ENCODE measurements around the gene USP7.
A peak's percentile ranks its signal among the peaks of the same experiment; 100 is the strongest.

Gene USP7

DNA sequence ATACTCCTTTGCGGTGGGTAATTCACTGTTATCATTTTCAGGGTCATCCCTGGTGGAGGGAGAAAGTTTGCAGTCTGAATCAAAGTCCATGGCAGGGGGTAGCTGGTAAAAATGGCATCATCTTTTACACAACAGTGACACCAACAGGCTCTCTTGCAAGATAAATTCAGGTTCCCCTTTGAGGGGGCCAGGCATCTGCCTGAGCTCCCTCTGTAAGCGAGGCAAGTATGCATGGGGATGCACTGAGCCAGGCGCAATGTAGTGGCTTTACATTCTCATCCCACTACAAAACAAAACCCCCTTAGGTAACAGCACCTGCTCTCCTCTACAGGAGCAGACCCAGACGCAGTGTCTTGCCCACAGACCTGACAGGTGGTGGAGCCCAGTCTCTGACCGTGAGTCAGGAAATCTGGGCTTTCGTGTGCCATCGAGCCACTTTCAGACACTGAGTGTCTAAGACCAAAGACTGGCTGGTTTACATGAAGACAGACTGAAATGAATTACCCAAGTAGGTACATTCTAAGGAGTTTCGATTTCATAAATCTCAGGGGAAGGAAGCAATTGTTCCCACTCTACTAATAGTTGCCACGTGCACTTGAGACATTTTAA lies 63.9 kb downstream of the USP7 start:
- no peak for DNase-seq (ENCODE audit: low spot score)

GRCh38 chr16:8898660-8899318 lies 64.9 kb downstream of the USP7 start:
- no peak for DNase-seq (ENCODE audit: low spot score)

DNA sequence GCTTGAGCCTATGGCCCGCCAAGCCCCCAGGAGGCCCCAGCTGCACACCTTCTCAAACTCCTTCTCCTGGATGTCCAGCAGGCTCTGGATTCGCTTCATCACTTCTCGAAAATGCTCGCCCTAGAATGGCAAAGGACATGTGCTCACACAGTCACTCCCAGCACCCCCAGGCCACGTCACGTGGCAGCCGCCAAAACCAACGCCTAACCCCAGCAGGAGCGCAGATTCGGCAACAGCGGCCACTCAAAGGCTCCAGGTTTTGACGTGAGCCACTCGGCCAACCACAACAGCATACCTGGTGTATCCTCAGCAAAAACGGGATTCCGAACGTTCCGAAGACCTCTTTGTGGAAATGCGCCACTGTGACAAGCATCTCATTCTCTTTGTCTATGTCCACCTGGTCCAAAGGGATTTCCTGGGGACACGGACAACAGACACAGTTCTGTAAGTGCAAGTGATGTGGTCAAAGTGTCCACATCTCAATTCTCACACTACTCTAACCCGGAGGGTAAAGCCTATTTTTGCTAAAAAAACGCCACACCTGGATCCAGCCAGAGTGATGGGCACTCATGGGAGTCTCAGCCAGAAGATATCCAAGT lies 68.9 kb downstream of the USP7 start:
- no peak for DNase-seq (ENCODE audit: low spot score)

DNA sequence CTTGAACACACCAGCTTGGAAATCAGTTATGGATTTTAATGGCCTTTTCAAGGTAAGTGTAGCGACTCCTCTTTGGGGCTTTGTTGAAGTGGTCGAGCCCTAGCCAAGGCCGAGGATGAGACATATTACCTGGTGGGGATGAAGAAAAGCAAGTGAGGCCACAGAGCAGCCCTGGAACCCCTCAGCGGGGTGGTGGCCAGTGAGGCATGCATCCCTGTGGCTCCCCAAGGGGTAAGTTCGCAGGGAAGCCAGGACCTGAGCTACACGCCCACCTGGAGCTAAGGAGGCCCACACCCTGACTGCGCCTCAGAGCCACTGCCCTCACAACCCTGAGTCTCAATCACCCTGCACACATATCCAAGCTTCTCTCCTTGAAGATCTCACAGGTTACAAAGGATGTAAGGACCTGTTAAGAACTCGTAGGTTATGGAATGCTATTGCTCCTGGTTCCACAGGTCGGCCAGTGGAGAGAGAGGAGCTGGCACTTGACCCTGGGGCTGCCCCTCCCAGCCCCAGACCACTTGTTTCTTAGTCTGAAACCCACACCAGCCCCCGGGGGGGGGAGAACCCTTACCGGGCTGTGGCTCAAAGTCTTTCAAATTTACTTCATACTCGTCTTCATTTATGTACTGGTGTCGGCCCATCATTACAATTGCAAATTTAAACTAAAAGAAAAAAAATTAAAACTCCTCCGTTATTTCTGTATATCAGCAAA lies 69.6 kb downstream of the USP7 start:
- no peak for DNase-seq (ENCODE audit: low spot score)

GRCh38 chr16:8893426-8893825 lies 70.3 kb downstream of the USP7 start:
- DNase-seq (ENCODE audit: low spot score): no peak

- no peak for DNase-seq (ENCODE audit: low spot score)
Measured at GRCh38 chr16:8892101-8892575, 71.6 kb downstream of the USP7 start.

DNA sequence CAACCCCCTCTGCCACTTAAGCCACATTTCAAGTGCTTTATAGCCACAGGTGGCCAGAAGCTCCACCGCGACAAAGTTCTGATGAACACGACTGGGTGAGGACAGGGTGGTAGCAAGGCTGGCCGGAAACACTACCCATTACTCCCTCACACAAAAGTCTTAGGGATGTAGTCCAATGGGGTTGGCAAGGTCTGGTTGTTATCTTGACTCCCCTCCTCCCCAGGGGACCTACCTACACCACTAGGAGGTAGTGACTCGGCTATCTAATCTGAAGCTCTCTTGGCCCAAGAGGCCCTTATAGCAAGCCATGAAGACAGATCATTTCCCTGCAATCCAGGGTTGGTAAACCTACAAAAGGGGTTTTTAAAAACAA lies 73.2 kb downstream of the USP7 start:
- no peak for DNase-seq (ENCODE audit: low spot score)

DNA sequence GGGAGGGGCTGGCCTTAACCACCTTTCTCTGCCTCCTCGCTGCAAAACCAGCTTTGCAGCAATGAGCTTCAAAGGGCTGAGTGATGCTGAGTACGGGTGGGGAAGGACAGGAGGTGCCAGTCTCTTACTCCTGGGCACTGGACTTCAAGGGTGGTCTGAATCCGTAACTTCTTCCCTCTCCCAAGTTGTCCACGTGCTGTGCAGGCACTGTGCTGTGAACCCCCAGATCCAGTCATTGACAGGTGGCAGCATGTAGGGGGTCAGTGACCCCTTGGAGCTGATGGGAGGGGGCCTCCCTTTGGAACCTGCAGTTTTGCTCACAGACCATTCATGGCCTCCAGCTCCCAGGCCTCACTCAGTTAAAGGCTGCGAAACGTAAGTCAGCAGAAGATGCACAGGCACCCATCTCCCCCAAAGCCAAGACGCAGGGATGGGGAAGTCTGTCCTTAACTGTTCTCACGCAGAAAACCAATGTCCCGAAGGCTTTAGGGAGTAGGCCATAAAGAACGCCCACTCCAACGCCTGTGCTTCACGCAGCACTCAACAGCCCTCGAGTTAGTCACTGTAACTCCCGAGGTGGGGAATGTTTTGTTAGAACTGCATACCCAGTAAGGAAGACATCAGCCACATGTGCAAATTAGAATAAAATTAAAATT lies 73.7 kb downstream of the USP7 start:
- no peak for DNase-seq (ENCODE audit: low spot score)

DNA sequence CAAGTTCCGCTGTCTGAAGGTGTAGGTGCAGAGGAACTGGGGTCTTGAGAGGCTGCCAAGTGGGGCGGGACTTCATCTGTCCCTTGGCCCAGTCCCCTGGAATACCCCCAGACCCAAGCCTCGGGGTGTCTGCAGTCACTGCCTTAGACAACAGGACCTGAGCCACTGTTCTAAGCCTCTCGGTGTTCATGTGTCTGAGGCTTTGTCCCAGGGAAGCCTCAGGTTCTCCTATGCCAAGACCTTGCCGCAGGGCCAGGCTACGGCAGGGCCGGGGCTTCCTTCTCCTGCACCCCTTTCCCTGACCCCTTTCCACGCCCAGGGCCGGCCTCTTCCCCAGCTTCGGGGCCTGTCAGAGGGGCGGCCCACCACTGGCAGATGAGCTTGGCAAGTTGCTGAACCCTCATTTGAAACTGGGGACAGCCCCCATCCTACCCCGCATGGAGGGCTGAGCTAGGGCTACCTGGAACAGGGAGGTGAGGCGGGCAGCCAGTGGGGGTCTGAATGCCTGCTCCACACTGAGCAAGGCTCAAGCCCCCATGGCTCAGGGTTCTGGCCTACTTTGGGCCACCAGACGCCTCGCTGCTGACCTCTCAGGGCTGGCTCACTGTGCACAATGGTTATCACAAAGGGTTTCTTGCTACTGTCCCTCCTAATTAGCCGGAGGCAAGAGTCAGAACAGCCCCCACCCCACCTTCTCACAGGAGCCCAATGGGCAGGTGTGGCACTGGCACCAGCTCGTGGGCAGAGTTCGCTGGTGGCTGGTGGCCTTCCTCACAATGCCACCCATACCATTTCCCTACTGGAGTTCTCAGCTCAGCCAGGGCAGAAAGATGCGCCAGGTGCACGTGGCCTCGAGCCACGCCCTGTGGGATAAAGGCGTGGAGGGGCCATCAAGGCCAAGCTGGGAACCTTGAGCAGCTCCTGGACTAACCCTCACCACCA lies 74.5 kb downstream of the USP7 start:
- DNase-seq (ENCODE audit: low spot score): no peak

DNA sequence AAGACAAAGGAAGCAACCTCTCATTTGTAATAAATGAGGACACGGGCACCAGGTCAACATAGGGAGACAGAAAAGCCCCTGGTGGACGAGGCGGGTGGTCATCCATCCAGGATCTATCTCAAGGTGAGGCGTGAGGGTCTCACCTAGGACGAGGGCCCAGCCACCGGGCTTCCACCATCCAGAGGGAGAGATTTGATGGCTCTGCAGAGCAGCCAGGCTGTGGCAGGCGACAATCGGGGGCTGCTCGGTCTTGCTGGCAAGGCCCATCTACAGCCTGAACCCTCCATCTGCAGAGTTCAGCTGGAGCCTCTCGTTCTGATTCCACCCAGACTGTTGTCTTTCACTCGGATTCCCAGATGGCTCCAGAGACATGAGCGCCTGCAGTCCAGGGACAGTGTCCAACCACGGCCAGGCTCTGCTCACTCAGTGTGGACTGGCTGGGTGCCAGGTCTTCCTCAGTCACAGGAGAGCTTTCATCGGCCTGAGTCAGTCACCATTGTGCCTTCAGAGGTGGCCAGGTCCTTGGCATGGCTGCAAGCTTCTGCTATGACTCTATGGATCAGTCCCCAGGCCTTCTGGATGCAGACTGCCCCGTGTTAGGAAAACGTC lies 75.7 kb downstream of the USP7 start:
- peak; percentile 82 for DNase-seq (ENCODE audit: low spot score)

- no peak for DNase-seq (ENCODE audit: low spot score)
Measured at GRCh38 chr16:8887431-8887765, 76.3 kb downstream of the USP7 start.

- DNase-seq (ENCODE audit: low spot score): no peak
Measured at GRCh38 chr16:8886593-8887430, 76.9 kb downstream of the USP7 start.

GRCh38 chr16:8885674-8886592 lies 77.8 kb downstream of the USP7 start:
- no peak for DNase-seq (ENCODE audit: low spot score)

GRCh38 chr16:8882725-8883377 lies 80.9 kb downstream of the USP7 start:
- no peak for DNase-seq (ENCODE audit: low spot score)

DNA sequence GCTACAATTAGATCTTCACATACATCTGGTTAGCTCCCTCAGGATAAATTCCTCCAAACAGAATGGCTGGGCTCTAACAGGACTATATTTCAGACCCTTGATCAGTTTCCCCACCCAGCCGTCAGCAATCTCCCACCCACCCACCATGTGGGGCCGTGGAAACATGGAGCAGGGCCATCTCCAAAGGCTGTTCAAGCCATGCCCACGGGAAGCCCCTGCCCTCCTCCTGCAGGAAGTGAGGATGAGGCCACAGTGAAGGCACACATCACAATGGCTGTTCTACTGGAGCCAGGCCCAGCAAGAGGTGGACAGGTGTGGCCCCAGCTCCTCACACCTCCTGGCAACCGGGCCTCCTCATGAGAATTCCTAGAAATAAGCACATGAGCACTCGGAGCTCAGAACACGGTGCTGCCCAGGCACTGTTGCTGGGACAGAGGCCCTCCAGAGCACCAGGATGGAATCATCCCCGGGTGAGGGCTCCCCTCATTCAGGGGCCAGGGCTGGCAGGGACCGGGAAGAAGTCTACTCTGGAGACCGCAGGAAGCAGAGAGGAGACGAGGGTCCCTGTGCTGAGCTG lies 81.6 kb downstream of the USP7 start, which contains the start of gene LITAFD:
LITAFD (plus strand) TSS at position 311 of the 577 bp plus-strand sequence. CDS start 2,005 bp downstream, outside the sequence.
- DNase-seq (ENCODE audit: low spot score): no peak

- no peak for DNase-seq (ENCODE audit: low spot score)
Measured at GRCh38 chr16:8880839-8881510, 82.7 kb downstream of the USP7 start.

GRCh38 chr16:8878523-8878911 lies 85.2 kb downstream of the USP7 start:
- DNase-seq (ENCODE audit: low spot score): peak; percentile 86
